HEK293 (cell line): ENCODE data around the gene SLU7.

Experiments
- CTCF ChIA-PET: fragments of 350-600 bp; formaldehyde crosslinking; extraction: SDS; loops from one replicate; lab custom pipeline; 2021; ENCODE audit warnings: antibody characterized with exemption; lab: Yijun Ruan, JAX
- POLR2A ChIA-PET: fragments of 300-600 bp; formaldehyde crosslinking; extraction: SDS; loops from one replicate; lab custom pipeline; 2020; ENCODE audit warnings: antibody characterized with exemption, inconsistent platforms; lab: Yijun Ruan, JAX
- H3K27ac ChIP-seq: fragments of 200-500 bp; sonication (Bioruptor generic); 2 replicates; pipeline ENCODE4 v1.5.1; 2014; ENCODE audit warnings: low read depth, low read length, control low read depth, inconsistent platforms; ENCODE audit errors: extremely low read depth
- H3K36me3 ChIP-seq, 2 experiments: fragments of 200-500 bp in 1 of 2; sonication (Bioruptor generic) in 1 of 2; 1 replicate in 1 of 2; 2 replicates in 1 of 2; pipeline ENCODE4 v1.5.1; 2014 to 2017; ENCODE audit warnings: inconsistent platforms in 2 of 2, low read length in 2 of 2; ENCODE audit not compliant: control insufficient read depth in 2 of 2, insufficient read depth in 1 of 2
- H3K4me1 ChIP-seq: fragments of 200-500 bp; sonication (Bioruptor generic); 2 replicates; pipeline ENCODE4 v1.5.1; 2014; ENCODE audit warnings: mild to moderate bottlenecking, low read length, inconsistent platforms; ENCODE audit not compliant: control insufficient read depth, insufficient read depth
- H3K4me3 ChIP-seq: 2 replicates; pipeline ENCODE4 v1.5.1; 2011; ENCODE audit warnings: low read depth, mild to moderate bottlenecking, control low read depth, low read length, moderate library complexity
- H3K9me3 ChIP-seq: fragments of 200-500 bp; sonication (Bioruptor generic); 2 replicates; pipeline ENCODE4 v1.5.1; 2014; ENCODE audit warnings: low read depth, low read length, inconsistent platforms; ENCODE audit not compliant: control insufficient read depth, insufficient read depth
- CTCF ChIP-seq: fragments of 450-650 bp; formaldehyde crosslinking; IDR thresholded peaks from 2 replicates; pipeline ENCODE4 v1.5.1; 2016; ENCODE audit warnings: missing biosample characterization, missing genetic modification characterization
- GLI2 ChIP-seq: fragments of 450-650 bp; formaldehyde crosslinking; IDR thresholded peaks from 2 replicates; pipeline ENCODE4; 2017; ENCODE audit warnings: missing biosample characterization, missing genetic modification characterization, low read depth, borderline replicate concordance
- KLF17 ChIP-seq: fragments of 450-650 bp; formaldehyde crosslinking; IDR thresholded peaks from 2 replicates; pipeline ENCODE4 v1.5.1; 2016; ENCODE audit warnings: missing biosample characterization, missing genetic modification characterization
- MEIS1 ChIP-seq: sonication (generic); formaldehyde crosslinking; IDR thresholded peaks from 2 replicates; pipeline ENCODE4 v1.8.1; 2022; ENCODE audit warnings: missing genetic modification reagents, mild to moderate bottlenecking, borderline replicate concordance
- PRDM10 ChIP-seq: fragments of 450-650 bp; formaldehyde crosslinking; IDR thresholded peaks from 2 replicates; pipeline ENCODE4 v1.5.1; 2016; ENCODE audit warnings: missing biosample characterization, missing genetic modification characterization
- PRDM2 ChIP-seq: fragments of 450-650 bp; formaldehyde crosslinking; IDR thresholded peaks from 2 replicates; pipeline ENCODE4 v1.5.1; 2016; ENCODE audit warnings: missing biosample characterization, missing genetic modification characterization, borderline replicate concordance
- ZBTB44 ChIP-seq: fragments of 450-650 bp; IDR thresholded peaks from 2 replicates; pipeline ENCODE4 v1.5.1; 2018; ENCODE audit warnings: missing biosample characterization, mild to moderate bottlenecking, missing genetic modification characterization
- ZFHX2 ChIP-seq: fragments of 450-650 bp; formaldehyde crosslinking; conservative IDR thresholded peaks from 2 replicates; pipeline ENCODE4 v1.5.1; 2016; ENCODE audit warnings: missing biosample characterization, missing genetic modification characterization
- ZNF10 ChIP-seq: fragments of 450-650 bp; formaldehyde crosslinking; IDR thresholded peaks from 2 replicates; pipeline ENCODE4 v1.5.1; 2017; ENCODE audit warnings: missing biosample characterization, missing genetic modification characterization
- ZNF138 ChIP-seq: fragments of 450-650 bp; formaldehyde crosslinking; IDR thresholded peaks from 2 replicates; pipeline ENCODE4 v1.5.1; 2016; ENCODE audit warnings: missing biosample characterization, missing genetic modification characterization, borderline replicate concordance
- ZNF146 ChIP-seq: fragments of 450-650 bp; formaldehyde crosslinking; IDR thresholded peaks from 2 replicates; pipeline ENCODE4 v1.5.1; 2016; ENCODE audit warnings: missing biosample characterization, missing genetic modification characterization
- ZNF248 ChIP-seq: fragments of 450-650 bp; formaldehyde crosslinking; IDR thresholded peaks from 2 replicates; pipeline ENCODE4 v1.5.1; 2017; ENCODE audit warnings: missing biosample characterization, missing genetic modification characterization
- ZNF266 ChIP-seq: fragments of 450-650 bp; formaldehyde crosslinking; IDR thresholded peaks from 2 replicates; pipeline ENCODE4 v1.5.1; 2016; ENCODE audit warnings: missing biosample characterization, missing genetic modification characterization, low read depth
- ZNF302 ChIP-seq: fragments of 450-650 bp; formaldehyde crosslinking; IDR thresholded peaks from 2 replicates; pipeline ENCODE4 v1.5.1; 2016; ENCODE audit warnings: missing biosample characterization, missing genetic modification characterization, low read depth
- ZNF37A ChIP-seq: fragments of 450-650 bp; IDR thresholded peaks from 2 replicates; pipeline ENCODE4 v1.5.1; 2018; ENCODE audit warnings: missing biosample characterization, missing genetic modification characterization
- ZNF48 ChIP-seq: fragments of 450-650 bp; formaldehyde crosslinking; IDR thresholded peaks from 2 replicates; pipeline ENCODE4 v1.5.1; 2016; ENCODE audit warnings: missing biosample characterization, missing genetic modification characterization
- ZNF768 ChIP-seq: fragments of 450-650 bp; formaldehyde crosslinking; IDR thresholded peaks from 2 replicates; pipeline ENCODE4 v1.5.1; 2018; ENCODE audit warnings: missing biosample characterization, mild to moderate bottlenecking, missing genetic modification characterization
- ZSCAN18 ChIP-seq: fragments of 450-650 bp; formaldehyde crosslinking; IDR thresholded peaks from 2 replicates; pipeline ENCODE4 v1.5.1; 2016; ENCODE audit warnings: missing biosample characterization, missing genetic modification characterization
- ZXDB ChIP-seq: fragments of 450-650 bp; formaldehyde crosslinking; IDR thresholded peaks from 2 replicates; pipeline ENCODE4 v1.5.1; 2016; ENCODE audit warnings: missing biosample characterization, missing genetic modification characterization

SLU7 gene

GRCh38 chr5:160363211-160363610 lies 55.7 kb downstream of the SLU7 start:
- POLR2A ChIA-PET: no interaction called here
- TF ChIP-seq ZNF768 (tag by site-specific recombination) (no peak), ZSCAN18 (tag by site-specific recombination) (no peak), ZNF146 (tag by site-specific recombination) (no peak), ZNF248 (tag by site-specific recombination) (no peak), ZNF138 (tag by site-specific recombination) (no peak), ZNF10 (tag by site-specific recombination) (no peak), ZNF266 (tag by site-specific recombination) (no peak), GLI2 (tag by site-specific recombination) (no peak), PRDM2 (tag by site-specific recombination) (no peak), ZNF48 (tag by site-specific recombination) (no peak), PRDM10 (tag by site-specific recombination) (no peak), MEIS1 (no peak), ZNF37A (tag by site-specific recombination) (no peak), ZXDB (tag by site-specific recombination) (no peak)
- Histone ChIP-seq H3K9me3 (no peaks in the 10 kb centered on the region), H3K36me3 (no peaks in the 10 kb centered on the region), H3K4me3 (no peak overlapping the region), H3K27ac (no peak overlapping the region), H3K4me1 (no peaks in the 10 kb centered on the region)
- CTCF ChIA-PET: interaction anchor here (0.6 kb wide), 1 partner anchor 241 kb away, joined by 3 read pairs; no protein-coding TSS in a partner anchor

GRCh38 chr5:160361624-160362228 lies 57.2 kb downstream of the SLU7 start:
- Histone ChIP-seq H3K9me3 (no peaks in the 10 kb centered on the region), H3K36me3 (no peaks in the 10 kb centered on the region), H3K4me3 (no peak overlapping the region), H3K27ac (no peak overlapping the region), H3K4me1 (no peaks in the 10 kb centered on the region)
- ChIA-PET CTCF (interaction anchor here (1.2 kb wide), 1 partner anchor 163 kb away, joined by 3 read pairs; no protein-coding TSS in a partner anchor), POLR2A (no interaction called here)
- no peak for TF ChIP-seq ZFHX2 (tag by site-specific recombination)
- no peak for TF ChIP-seq ZNF146 (tag by site-specific recombination)
- no peak for TF ChIP-seq ZBTB44
- TF ChIP-seq ZNF302 (tag by site-specific recombination): no peak
- TF ChIP-seq CTCF (tag by site-specific recombination): no peak
- TF ChIP-seq KLF17 (tag by site-specific recombination): no peak
